ENCODE measurements around the gene SEMA4D. TPM values are rescaled to one million over a fixed set of nuclear protein-coding genes. Genes with fewer than 3 reads are reported as not detected.

Gene SEMA4D
- total and polyA plus RNA-seq, 2 of the 13 experiments (the other 11 are each of a cell fraction or from before 2014, with no cell fraction given): 0.13 to 0.16 TPM

GRCh38 chr9:89425921-89426383, 72.0 kb downstream of the SEMA4D start (continued):
- TF ChIP-seq ZBTB10 (CRISPR knock-in tag; IDR thresholded peaks at IDR 0.05; ENCODE audit: borderline replicate concordance): no peak

GRCh38 chr9:89425024-89425805, 72.7 kb downstream of the SEMA4D start:
- no peak overlapping the region for H2AFZ ChIP-seq (ENCODE audit: low read length)
- TF ChIP-seq PITX1 (CRISPR knock-in tag; IDR thresholded peaks at IDR 0.05): no peak
- no peak for TF ChIP-seq KDM5A (IDR thresholded peaks at IDR 0.05; ENCODE audit: borderline replicate concordance, low read length)
- no peak for TF ChIP-seq ZNF335 (CRISPR knock-in tag; IDR thresholded peaks at IDR 0.05)
- no peak for TF ChIP-seq DDIT3 (CRISPR knock-in tag; IDR thresholded peaks at IDR 0.05)
- TF ChIP-seq ZBTB37 (CRISPR knock-in tag; IDR thresholded peaks at IDR 0.05): no peak
- TF ChIP-seq POLR2AphosphoS2 (IDR thresholded peaks at IDR 0.05; ENCODE audit: low read depth, low read length): no peak
- no peak for TF ChIP-seq ZNF354B (CRISPR knock-in tag; IDR thresholded peaks at IDR 0.05)
- no peak for FAIRE-seq
- ChIA-PET CTCF (ENCODE audit: low intra/inter-chr PET ratio, low total read pairs) (no interaction called here), POLR2A (no interaction called here)
- in situ Hi-C loops (cut with HindIII; ENCODE audit: extremely low pct_ligation_motif_present, low pct_unique_long_range_greater_than_20kb) (no loop called here), intact Hi-C loops (cut with micrococcal nuclease; ENCODE audit: unreplicated experiment) (no loop called here)
- no peaks in the 10 kb centered on the region for H3K36me3 ChIP-seq (replicated peaks in 1 of 2; ENCODE audit: control insufficient read depth in 1 of 2, insufficient read depth in 2 of 2, low read length in 2 of 2)
- H3K4me2 ChIP-seq (ENCODE audit: low read depth, low read length): no peak overlapping the region
- no peak overlapping the region for H3K27ac ChIP-seq (ENCODE audit: extremely low read length, insufficient read depth, low read length)
- peaks cover 8% of the 10 kb centered on the region for H3K4me1 ChIP-seq (ENCODE audit: insufficient read depth, low read length)
- 0% methylated on average over 4 of the region's 9 CpGs for WGBS (ENCODE audit: low lambda C conversion rate)
- BruUV-seq (replicated peaks): no TSS peak
- H3K27me3 ChIP-seq (ENCODE audit: control insufficient read depth in 1 of 2, insufficient read depth in 2 of 2, low read length in 2 of 2): peaks cover 1 to 12% of the 10 kb centered on the region in 2 experiments; a peak in 2 of 5 replicates
- H3K79me2 ChIP-seq (ENCODE audit: insufficient read depth, low read length): no peaks in the 10 kb centered on the region
- H3K9ac ChIP-seq (ENCODE audit: insufficient read depth, low read depth, low read length): no peak overlapping the region
- no peak overlapping the region for H3K4me3 ChIP-seq (replicated peaks in 1 of 3; ENCODE audit: insufficient read depth in 1 of 3, low read depth in 2 of 3, low read length in 3 of 3)
- no peak for DNase-seq (ENCODE audit: low spot score)
- no peak for ATAC-seq
- no peaks in the 10 kb centered on the region for H4K20me1 ChIP-seq (ENCODE audit: insufficient read depth, low read length)
- no peaks in the 10 kb centered on the region for H3K9me3 ChIP-seq (ENCODE audit: low read length)
